ENCODE results near the gene GMPS. TPM values are rescaled to one million over a fixed set of nuclear protein-coding genes. Genes with fewer than 3 reads are reported as not detected.
A peak's percentile ranks its signal among the peaks of the same experiment; 100 is the strongest.

Gene GMPS
- total and polyA plus RNA-seq, 2 of the 13 experiments (the other 11 are each of a cell fraction or from before 2014, with no cell fraction given): 29.6 to 85.5 TPM

DNA sequence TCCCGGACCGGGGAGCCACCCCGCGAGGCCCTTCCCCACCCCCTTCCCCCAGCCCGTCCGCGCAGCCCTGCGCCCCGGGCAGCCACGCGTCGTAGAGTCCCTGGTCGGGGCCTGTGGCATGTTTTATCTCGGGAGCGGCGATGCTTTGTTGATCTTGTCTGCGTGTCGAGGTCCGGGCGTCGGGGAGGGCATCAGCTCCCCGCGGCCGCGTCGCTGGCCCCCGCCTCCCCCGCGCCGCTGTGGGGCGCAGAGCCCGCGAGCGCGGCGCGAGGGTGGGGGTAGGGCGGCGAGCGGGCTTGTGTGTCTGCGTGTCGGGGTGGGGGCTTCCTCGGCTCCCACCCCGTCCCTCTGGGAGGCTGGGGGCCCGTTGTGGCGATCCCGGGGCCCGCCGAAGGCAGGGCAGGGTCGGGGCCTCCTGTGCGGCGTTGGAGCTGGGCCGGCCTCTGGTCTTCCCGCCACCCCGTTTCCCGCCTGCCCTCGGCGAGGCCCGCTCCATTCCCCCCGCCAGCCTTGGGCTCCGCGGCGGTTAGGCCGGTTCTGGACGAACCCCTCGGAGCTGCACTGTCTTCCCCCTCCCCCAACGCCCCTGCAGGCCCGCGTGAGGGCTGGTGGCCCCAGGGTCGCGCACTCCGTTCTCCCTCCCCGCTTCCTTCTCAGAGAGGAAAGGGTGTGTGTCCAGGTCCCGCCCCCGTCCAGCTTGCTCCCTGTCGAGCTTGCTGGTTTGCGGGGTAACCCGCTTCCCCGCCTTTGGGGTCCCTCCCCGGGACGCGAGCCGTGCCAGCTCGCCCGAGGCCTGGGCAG lies 695 bp downstream of the GMPS start (continued):
- TF ChIP-seq, protein P1, sequence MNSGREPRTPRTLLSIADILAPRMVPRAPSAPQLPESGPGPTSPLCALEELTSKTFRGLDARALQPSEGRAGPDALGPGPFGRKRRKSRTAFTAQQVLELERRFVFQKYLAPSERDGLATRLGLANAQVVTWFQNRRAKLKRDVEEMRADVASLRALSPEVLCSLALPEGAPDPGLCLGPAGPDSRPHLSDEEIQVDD (CRISPR knock-in tag; IDR thresholded peaks at IDR 0.05; ENCODE audit: borderline replicate concordance): no peak
- TF ChIP-seq ZNF563 (CRISPR knock-in tag; IDR thresholded peaks at IDR 0.05) (0 out of 2 replicates have a peak, but pooled peaks have one; percentile 38), KAT8 (CRISPR knock-in tag; IDR thresholded peaks at IDR 0.05) (peak; percentile 14; the same call in 1 of the 2 replicates), SPEN (CRISPR knock-in tag; IDR thresholded peaks at IDR 0.05; ENCODE audit: low read depth) (peak; percentile 59; the same call in 1 of the 2 replicates), HDAC2 (CRISPR knock-in tag; IDR thresholded peaks at IDR 0.05) (0 out of 2 replicates have a peak, but pooled peaks have one; percentile 15), NR1H2 (CRISPR knock-in tag; IDR thresholded peaks at IDR 0.05; ENCODE audit: borderline replicate concordance, low read depth) (no peak), ARNTL (CRISPR knock-in tag; IDR thresholded peaks at IDR 0.05) (peak; percentile 59), REPIN1 (CRISPR knock-in tag; IDR thresholded peaks at IDR 0.05; ENCODE audit: borderline replicate concordance, low read depth) (peak; percentile 53; the same call in 1 of the 2 replicates), XBP1 (CRISPR knock-in tag; IDR thresholded peaks at IDR 0.05) (no peak), MYC (CRISPR knock-in tag; IDR thresholded peaks at IDR 0.05; ENCODE audit: borderline replicate concordance) (peak; percentile 34), ZNF737 (CRISPR knock-in tag; IDR thresholded peaks at IDR 0.05; ENCODE audit: borderline replicate concordance) (0 out of 2 replicates have a peak, but pooled peaks have one; percentile 70), ZNF639 (CRISPR knock-in tag; conservative IDR thresholded peaks at IDR 0.05) (no peak), ASH2L (IDR thresholded peaks at IDR 0.05; ENCODE audit: insufficient read length, low read depth, low read length) (peak; percentile 7), MTA1 (CRISPR knock-in tag; IDR thresholded peaks at IDR 0.05; ENCODE audit: borderline replicate concordance) (peak; percentile 36; the same call in 1 of the 2 replicates), DZIP1 (CRISPR knock-in tag; IDR thresholded peaks at IDR 0.05) (peak; percentile 65; the same call in 1 of the 2 replicates)
- TF ChIP-seq, protein P2, sequence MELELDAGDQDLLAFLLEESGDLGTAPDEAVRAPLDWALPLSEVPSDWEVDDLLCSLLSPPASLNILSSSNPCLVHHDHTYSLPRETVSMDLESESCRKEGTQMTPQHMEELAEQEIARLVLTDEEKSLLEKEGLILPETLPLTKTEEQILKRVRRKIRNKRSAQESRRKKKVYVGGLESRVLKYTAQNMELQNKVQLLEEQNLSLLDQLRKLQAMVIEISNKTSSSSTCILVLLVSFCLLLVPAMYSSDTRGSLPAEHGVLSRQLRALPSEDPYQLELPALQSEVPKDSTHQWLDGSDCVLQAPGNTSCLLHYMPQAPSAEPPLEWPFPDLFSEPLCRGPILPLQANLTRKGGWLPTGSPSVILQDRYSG (CRISPR knock-in tag; IDR thresholded peaks at IDR 0.05): 0 out of 2 replicates have a peak, but pooled peaks have one; percentile 28
- TF ChIP-seq, protein P3, sequence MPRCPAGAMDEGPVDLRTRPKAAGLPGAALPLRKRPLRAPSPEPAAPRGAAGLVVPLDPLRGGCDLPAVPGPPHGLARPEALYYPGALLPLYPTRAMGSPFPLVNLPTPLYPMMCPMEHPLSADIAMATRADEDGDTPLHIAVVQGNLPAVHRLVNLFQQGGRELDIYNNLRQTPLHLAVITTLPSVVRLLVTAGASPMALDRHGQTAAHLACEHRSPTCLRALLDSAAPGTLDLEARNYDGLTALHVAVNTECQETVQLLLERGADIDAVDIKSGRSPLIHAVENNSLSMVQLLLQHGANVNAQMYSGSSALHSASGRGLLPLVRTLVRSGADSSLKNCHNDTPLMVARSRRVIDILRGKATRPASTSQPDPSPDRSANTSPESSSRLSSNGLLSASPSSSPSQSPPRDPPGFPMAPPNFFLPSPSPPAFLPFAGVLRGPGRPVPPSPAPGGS (CRISPR knock-in tag; IDR thresholded peaks at IDR 0.05): peak; percentile 57; the same call in 1 of the 2 replicates
- TF ChIP-seq, protein P4, sequence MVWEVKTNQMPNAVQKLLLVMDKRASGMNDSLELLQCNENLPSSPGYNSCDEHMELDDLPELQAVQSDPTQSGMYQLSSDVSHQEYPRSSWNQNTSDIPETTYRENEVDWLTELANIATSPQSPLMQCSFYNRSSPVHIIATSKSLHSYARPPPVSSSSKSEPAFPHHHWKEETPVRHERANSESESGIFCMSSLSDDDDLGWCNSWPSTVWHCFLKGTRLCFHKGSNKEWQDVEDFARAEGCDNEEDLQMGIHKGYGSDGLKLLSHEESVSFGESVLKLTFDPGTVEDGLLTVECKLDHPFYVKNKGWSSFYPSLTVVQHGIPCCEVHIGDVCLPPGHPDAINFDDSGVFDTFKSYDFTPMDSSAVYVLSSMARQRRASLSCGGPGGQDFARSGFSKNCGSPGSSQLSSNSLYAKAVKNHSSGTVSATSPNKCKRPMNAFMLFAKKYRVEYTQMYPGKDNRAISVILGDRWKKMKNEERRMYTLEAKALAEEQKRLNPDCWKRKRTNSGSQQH (CRISPR knock-in tag; IDR thresholded peaks at IDR 0.05; ENCODE audit: low read depth): no peak
